GM12891 (cell line): ENCODE data around the gene MAP3K19.

Experiments
- POLR2A ChIP-seq: IDR thresholded peaks from 2 replicates; pipeline ENCODE4 v1.6.1; 2011; ENCODE audit warnings: low read depth, low read length, control low read depth
- POLR2AphosphoS5 ChIP-seq: IDR thresholded peaks from 2 replicates; pipeline ENCODE4 v1.6.1; 2011; ENCODE audit warnings: low read depth, low read length, control low read depth
- SPI1 ChIP-seq: IDR thresholded peaks from 2 replicates; pipeline ENCODE4 v1.6.1; 2011; ENCODE audit warnings: low read depth, low read length, control low read depth

DNA sequence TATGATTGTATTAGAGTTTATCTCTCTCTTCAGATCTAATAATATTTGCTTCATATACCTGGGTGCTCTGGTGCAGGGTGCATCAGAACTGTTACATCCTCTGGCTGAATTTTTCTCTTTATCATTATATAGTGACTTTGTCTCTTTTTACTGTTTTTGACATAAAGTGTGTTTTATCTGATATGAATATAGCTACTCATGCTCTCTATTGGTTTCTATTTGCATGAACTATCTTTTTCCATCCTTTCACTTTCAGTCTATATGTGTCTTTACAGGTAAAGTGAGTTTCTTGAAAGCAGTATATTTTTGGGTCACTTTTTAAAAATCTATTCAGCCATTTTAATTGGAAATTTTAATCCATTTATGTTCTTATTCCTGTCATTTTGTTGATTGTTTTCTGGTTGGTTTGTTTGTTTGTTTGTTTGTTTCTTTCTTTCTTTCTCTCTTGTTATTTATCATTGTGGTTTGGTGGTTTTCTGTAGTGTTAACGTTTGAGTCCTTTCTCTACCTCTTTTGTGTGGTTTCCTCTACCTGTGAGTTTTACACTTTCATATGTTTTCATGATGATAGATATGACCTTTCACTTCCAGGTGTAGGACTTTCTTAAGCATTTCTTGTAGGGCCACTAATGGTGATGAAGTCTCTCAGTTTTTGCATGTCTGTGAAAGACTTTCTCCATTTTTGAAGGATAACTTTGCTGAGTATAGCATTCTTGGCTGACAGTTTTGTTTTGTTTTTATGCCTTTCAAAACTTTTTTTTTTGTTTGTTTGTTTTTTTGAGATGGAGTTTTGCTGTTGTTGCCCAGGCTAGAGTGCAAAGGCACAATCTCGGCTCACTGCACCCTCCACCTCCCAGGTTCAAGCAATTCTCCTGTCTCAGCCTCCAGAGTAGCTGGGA, 73.8 kb downstream of the MAP3K19 start:
- TF ChIP-seq SPI1 (peak; percentile 47; the same call in 1 of the 2 replicates), POLR2A (no peak), POLR2AphosphoS5 (no peak)
